ENCODE results near the gene MMP3. TPM values are rescaled to one million over a fixed set of nuclear protein-coding genes. Genes with fewer than 3 reads are reported as not detected.

The MMP3 gene
- total RNA-seq, 2 experiments from 2014 or later, result not detected

GRCh38 chr11:102810950-102811660, 32.3 kb downstream of the MMP3 start:
- Mint-ChIP-seq H3K4me3 (no peak overlapping the region), H3K27ac (no peak overlapping the region), H3K27me3 (peaks cover 7% of the 10 kb centered on the region), H3K9me3 (peaks cover 3% of the 10 kb centered on the region), H3K4me1 (ENCODE audit: low read depth) (no peaks in the 10 kb centered on the region), H3K36me3 (ENCODE audit: low read depth) (no peaks in the 10 kb centered on the region)
- Histone ChIP-seq H3K4me1 (ENCODE audit: insufficient read depth, low read length) (no peaks in the 10 kb centered on the region), H3K4me3 (ENCODE audit: low read length) (no peak overlapping the region), H3K27me3 (ENCODE audit: control insufficient read depth in 1 of 2, insufficient read depth in 2 of 2, low read length in 2 of 2) (no peaks in the 10 kb centered on the region), H3K27ac (ENCODE audit: low read depth in 1 of 2, low read length in 2 of 2) (no peak overlapping the region), H3K9me3 (ENCODE audit: control insufficient read depth in 1 of 2, insufficient read depth in 1 of 2, low read length in 2 of 2) (peaks cover 0 to 5% of the 10 kb centered on the region in 2 experiments), H3K36me3 (ENCODE audit: insufficient read depth, low read length) (no peaks in the 10 kb centered on the region)
- ChIA-PET POLR2A (no interaction called here), CTCF (no interaction called here)
- ATAC-seq (ENCODE audit: poor library complexity) (no peak), DNase-seq (no peak)
- no peak for TF ChIP-seq CTCF (IDR thresholded peaks at IDR 0.05)
- intact Hi-C loops (cut with DNase I, micrococcal nuclease), result no loop called here

GRCh38 chr11:102809971-102810370, 33.4 kb downstream of the MMP3 start:
- H3K9me3 ChIP-seq (ENCODE audit: control insufficient read depth in 1 of 2, insufficient read depth in 1 of 2, low read length in 2 of 2), result peaks cover 0 to 5% of the 10 kb centered on the region in 2 experiments
- peaks cover 7% of the 10 kb centered on the region for H3K27me3 Mint-ChIP-seq
- TF ChIP-seq CTCF (IDR thresholded peaks at IDR 0.05), result no peak
- H3K4me3 Mint-ChIP-seq, result no peak overlapping the region
- CTCF ChIA-PET, result no interaction called here
- H3K4me1 ChIP-seq (ENCODE audit: insufficient read depth, low read length), result no peaks in the 10 kb centered on the region
- H3K4me1 Mint-ChIP-seq (ENCODE audit: low read depth), result no peaks in the 10 kb centered on the region
- H3K36me3 ChIP-seq (ENCODE audit: insufficient read depth, low read length), result no peaks in the 10 kb centered on the region
- intact Hi-C loops (cut with DNase I, micrococcal nuclease), result no loop called here
- no peak overlapping the region for H3K4me3 ChIP-seq (ENCODE audit: low read length)
- H3K9me3 Mint-ChIP-seq, result no peaks in the 10 kb centered on the region
- ATAC-seq (ENCODE audit: poor library complexity), result no peak
- no peaks in the 10 kb centered on the region for H3K27me3 ChIP-seq (ENCODE audit: control insufficient read depth in 1 of 2, insufficient read depth in 2 of 2, low read length in 2 of 2)
- no peaks in the 10 kb centered on the region for H3K36me3 Mint-ChIP-seq (ENCODE audit: low read depth)
- H3K27ac ChIP-seq (ENCODE audit: low read depth in 1 of 2, low read length in 2 of 2), result no peak overlapping the region
- DNase-seq, result no peak
- H3K27ac Mint-ChIP-seq, result no peak overlapping the region
- POLR2A ChIA-PET, result no interaction called here

GRCh38 chr11:102807921-102808320, 35.5 kb downstream of the MMP3 start:
- Histone ChIP-seq H3K36me3 (ENCODE audit: insufficient read depth, low read length) (no peaks in the 10 kb centered on the region), H3K4me1 (ENCODE audit: insufficient read depth, low read length) (no peaks in the 10 kb centered on the region), H3K27me3 (ENCODE audit: control insufficient read depth in 1 of 2, insufficient read depth in 2 of 2, low read length in 2 of 2) (no peaks in the 10 kb centered on the region), H3K27ac (ENCODE audit: low read depth in 1 of 2, low read length in 2 of 2) (no peak overlapping the region), H3K9me3 (ENCODE audit: control insufficient read depth in 1 of 2, insufficient read depth in 1 of 2, low read length in 2 of 2) (peaks cover 0 to 5% of the 10 kb centered on the region in 2 experiments), H3K4me3 (ENCODE audit: low read length) (no peak overlapping the region)
- DNase-seq (no peak), ATAC-seq (ENCODE audit: poor library complexity) (no peak)
- H3K4me3 Mint-ChIP-seq, result no peak overlapping the region
- no peaks in the 10 kb centered on the region for H3K9me3 Mint-ChIP-seq
- TF ChIP-seq CTCF (IDR thresholded peaks at IDR 0.05), result no peak
- no peaks in the 10 kb centered on the region for H3K4me1 Mint-ChIP-seq (ENCODE audit: low read depth)
- ChIA-PET POLR2A (no interaction called here), CTCF (no interaction called here)
- H3K36me3 Mint-ChIP-seq (ENCODE audit: low read depth), result no peaks in the 10 kb centered on the region
- H3K27me3 Mint-ChIP-seq, result peaks cover 26% of the 10 kb centered on the region
- intact Hi-C loops (cut with DNase I, micrococcal nuclease), result no loop called here
- H3K27ac Mint-ChIP-seq, result no peak overlapping the region

Data from CD4-positive, alpha-beta T cell (primary cell).